Femur (tissue), 1 donor: ENCODE results near the gene CBFA2T3.
"Not testable (repeated sequence)": the region's sequence is repeated elsewhere in the genome, so short reads cannot be mapped to it uniquely, and the experiment has no call there.

Source experiments
- DNase-seq: peaks from one replicate; pipeline ENCODE4 v3.0.0-alpha.2; 2017

CBFA2T3 gene

DNA sequence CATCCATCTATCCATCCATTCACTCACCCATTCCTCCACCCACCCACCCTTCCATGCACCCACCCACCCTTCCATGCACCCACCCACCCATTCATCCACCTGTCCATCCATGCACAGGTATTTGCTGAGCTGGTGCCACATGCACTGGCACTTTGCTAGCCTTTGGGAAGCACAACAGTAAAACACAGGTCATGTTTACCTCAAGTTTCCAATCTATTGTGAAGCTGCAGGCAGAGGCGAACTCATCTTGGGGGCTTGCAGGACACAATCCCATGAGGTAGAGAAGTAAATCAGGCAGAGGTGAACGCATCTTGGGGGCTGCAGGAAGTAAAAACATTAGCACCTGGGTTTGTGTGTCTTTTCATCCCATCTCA lies 35.6 kb upstream of the CBFA2T3 start:
- no peak for DNase-seq

DNA sequence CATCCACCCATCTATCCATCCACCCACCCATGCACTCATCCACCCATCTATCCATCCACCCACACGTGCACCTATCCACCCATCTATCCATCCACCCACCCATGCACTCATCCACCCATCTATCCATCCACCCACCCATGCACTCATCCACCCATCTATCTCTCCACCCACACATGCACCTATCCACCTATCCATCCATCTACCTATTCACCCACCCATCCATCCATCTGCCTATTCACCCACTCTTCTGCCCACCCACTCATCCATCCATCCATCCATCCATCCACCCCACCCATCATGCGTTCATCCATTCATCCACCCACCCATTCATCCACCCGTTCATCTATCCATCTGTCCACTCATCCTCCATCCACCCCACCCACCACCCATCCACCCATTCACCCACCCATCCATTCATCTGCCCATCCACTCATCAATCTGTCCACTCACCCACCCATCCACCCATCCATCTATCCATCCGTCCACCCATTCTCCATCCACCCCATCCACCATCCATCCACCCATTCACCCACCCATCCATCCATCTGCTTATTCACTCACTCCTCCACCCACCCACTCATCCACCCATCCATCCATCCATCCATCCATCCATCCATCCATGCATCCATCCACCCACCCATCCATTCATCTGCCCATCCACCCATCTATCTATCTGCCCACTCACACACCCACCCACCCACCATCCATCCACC lies 35.1 kb upstream of the CBFA2T3 start:
- DNase-seq: no peak

DNA sequence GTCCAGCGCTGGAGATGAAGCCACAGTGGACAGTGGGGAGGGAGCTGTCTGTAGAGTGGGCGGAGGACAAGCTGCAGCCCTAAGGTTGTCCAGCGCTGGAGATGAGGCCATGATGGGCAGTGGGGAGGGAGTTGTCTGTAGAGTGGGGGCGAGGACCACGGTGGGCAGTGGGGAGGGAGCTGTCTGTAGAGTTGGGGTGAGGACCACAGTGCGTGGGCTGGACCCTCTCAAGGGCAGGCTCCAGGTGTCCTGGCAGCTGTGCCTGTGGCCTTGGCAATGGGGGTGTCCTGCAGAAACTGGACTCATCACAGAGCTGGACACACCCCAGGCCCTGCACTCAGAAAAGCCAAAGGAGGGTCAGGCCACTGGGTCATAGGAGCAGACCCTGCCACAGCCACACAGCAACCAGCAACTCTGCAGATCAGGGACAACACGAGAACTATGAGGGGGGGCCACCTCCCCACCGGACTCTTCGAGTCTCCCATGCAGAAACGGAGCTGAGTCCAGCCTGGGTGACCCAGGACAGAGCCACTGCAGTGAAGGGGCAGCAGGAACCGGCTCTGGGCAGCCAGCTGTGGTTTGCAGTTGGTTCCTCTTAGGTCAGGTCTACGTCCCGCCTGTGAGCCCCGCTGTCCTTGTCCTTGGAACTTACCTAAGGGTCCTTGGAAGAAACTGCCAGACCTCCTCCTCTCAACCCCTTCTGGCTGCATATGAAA lies 33.4 kb upstream of the CBFA2T3 start:
- no peak for DNase-seq

DNA sequence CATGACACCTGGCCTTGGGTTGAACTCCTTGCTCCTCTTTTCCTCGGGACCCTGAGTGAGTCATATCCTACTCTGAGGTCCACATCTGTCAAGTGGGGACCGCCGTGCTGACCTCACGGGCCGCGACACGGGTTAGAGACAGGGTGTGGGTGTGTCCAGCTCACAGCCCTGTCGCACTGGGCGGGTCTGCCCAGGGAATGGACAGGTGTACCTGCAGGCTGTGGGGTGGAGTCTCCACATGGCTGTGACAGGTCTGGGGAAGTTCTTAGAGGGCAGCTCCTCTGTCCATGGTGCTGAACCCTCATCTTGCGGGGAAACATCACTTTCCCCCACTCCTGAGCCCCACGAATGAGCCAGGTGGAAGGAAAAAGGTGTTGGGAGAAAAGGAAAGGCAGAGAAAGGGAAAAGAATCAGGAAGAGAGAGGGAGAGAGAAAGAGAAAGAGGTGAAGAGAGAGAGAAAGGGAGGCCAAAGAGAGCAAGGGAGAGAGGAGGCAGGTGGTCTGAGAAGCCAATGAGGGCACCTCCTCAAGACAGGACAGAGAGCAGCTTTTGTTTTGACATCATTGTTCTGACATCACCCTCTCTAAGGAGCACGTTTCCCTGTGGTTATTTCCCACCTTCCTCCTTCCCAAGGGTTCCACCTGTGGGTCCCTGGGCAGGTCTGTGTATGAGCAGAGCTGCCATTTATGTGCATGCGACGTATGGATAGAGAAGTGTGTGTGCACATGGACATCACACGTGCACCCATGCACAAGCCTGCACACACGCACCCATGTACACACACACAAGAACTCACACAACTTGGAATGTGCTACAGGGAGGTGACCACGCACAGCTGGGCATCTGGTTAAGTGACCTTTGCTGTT lies 32.6 kb upstream of the CBFA2T3 start:
- DNase-seq: no peak

DNA sequence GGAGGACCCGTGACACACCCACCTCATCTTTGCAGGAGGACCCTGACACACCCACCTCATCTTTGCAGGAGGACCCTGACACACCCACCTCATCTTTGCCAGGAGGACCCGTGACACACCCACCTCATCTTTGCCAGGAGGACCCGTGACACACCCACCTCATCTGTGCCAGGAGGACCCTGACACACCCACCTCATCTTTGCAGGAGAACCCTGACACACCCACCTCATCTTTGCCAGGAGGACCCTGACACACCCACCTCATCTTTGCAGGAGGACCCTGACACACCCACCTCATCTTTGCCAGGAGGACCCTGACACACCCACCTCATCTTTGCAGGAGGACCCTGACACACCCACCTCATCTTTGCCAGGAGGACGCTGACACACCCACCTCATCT lies 31.8 kb upstream of the CBFA2T3 start:
- DNase-seq: not testable (repeated sequence)

DNA sequence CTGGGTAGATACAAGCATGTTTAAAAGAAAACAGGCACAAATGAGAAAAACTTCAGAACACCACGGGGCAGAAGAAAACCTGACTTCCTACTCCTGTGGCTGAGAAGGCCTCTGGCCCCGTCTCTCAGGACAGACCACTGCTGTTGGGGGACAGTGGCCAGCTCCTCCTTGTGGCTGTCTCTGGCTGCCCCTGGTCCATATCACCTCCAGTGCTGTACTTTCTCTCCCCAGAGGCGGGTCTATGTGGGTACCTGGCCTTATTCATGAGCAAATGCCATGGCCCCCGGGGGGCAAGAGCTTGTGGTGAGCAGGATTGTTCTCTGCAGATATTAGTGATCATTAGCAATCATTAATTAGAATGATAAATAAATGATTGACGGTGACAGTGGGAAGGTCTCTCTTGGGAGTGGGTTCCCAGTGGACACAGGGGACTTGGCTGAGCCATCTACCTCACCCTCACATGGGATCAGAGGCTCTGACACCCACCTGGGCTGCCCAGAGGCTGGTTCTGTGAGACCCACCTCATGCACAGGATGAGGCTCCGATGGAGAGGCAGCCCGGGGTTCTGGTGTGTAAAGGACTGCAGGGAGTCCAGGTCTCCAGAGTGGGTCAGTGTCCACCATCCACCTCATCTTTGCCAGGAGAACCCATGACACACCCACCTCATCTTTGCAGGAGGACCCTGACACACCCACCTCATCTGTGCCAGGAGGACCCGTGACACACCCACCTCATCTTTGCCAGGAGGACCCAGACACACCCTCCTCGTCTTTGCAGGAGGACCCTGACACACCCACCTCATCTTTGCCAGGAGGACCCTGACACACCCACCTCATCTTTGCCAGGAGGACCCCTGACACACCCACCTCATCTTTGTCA lies 30.6 kb upstream of the CBFA2T3 start:
- DNase-seq: no peak

DNA sequence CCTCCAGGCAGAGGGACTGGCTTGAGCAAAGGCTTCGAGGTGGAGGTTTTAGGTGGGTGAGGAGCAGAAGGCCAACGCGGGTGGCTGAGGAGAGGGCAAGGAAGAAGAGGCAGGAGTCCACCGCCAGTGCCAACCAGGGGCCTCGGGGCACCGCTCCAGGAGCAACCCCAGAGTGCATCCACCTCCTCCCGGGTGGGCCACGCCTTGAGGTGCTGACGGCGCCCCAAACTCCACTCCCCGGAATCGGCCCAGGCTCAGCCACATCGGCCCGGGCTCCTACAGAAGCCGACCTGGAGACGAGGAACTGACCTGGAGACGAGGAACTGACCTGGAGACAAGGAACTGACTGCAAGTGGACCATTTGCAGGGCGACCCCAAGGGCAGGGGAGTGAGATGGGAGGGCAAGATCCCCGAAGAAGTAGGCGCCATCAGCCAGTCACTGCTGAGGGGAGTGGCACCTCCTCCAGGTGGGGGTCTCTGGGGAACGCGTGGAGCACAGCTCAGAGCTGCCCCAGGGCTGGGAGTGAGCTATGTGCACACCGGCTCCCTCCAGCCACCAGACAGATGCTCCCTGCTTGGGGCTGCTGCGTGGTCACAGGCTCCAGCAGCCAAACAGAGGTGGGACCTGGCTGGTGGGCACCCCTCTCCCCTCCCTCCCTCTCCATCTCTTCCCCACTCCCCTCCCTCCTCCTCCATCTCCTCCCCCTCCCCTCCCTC lies 29.2 kb upstream of the CBFA2T3 start:
- no peak for DNase-seq

DNA sequence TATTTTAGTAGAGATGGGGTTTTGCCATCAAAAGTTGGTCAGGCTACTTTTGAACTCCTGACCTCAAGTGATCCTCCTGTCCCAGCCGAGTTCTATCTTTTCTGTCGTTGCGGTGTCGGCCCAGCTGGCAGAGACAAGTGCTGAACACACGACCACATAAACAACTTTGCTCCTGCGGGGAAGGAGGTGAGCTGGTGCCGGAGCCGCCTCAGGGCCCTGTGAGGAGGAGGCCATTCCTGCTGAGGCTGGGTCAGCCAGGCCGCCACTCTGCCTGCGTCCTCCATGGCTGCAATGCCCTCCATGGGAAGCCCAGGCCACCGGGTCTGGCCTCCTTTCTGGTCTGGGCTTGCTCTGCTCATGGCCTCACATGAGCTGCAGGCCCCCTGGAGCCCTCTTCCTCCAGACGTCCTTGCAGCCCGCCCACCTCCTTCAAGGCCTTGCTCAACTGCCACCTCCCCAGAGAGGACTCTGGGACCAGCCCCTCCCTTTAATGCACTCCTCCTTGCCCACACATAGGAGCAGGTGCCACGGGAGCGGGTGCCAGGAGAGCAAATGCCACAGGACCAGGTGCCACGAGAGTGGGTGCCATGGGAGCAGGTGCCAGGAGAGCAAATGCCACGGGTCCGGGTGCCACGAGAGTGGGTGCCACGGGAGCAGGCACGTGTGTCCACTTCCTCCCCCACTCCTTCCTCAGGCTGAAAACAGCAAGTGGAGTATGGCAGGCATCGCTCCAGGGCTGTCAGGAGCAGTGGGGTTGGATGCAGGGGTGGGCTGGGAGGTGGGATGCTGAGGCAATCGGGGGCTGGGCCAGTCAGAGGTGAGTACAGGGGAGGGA lies 28.4 kb upstream of the CBFA2T3 start:
- no peak for DNase-seq

DNA sequence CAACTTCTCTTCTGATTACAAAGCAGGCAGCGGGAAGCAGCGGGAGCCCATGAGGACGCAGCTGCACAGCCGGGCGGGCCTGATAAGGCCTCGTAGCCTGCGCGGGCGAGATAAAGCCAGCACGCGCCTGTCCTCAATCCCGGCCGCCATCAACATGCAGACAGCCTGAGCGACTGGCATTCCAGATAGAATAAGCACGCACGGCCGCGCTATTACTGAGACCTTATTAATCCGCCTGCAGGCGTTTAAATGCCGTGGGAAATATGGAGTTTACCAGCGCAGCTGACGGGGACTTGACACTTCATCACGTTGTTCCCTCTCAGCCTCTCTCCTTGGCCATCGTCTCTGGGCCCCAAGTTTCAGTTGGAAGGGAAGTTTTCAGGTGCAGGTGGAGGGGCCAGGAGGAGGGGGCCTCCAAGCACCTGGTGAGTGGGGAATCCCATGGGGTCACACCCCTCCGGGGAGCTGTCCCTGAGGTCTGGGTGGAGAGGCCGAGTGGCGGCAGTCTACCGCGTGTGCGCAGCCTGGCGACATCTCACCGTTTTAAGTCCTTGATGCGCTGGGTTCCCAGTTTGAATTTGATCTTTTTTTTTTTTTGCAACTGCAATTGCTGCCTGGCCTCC lies 27.3 kb upstream of the CBFA2T3 start:
- DNase-seq: peak; percentile 67

DNA sequence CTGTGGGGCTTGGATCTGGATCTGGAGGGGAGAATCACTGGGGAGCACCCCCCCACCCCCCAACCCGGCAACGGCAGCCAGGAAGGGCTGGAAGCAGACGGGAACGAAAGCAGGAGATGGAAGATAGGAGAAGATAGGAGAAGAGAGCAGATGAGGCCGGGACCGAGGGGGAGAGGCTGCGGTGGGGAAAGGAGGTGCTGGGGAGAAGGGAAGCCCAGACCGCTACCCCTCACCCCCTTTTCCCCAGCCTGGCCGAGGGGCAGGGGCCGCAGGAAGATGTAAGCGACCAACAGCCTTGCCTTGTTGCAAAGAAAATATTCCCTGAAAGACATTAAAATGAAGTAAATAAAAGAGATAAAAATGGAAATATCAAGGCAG lies 26.8 kb upstream of the CBFA2T3 start:
- DNase-seq: no peak

DNA sequence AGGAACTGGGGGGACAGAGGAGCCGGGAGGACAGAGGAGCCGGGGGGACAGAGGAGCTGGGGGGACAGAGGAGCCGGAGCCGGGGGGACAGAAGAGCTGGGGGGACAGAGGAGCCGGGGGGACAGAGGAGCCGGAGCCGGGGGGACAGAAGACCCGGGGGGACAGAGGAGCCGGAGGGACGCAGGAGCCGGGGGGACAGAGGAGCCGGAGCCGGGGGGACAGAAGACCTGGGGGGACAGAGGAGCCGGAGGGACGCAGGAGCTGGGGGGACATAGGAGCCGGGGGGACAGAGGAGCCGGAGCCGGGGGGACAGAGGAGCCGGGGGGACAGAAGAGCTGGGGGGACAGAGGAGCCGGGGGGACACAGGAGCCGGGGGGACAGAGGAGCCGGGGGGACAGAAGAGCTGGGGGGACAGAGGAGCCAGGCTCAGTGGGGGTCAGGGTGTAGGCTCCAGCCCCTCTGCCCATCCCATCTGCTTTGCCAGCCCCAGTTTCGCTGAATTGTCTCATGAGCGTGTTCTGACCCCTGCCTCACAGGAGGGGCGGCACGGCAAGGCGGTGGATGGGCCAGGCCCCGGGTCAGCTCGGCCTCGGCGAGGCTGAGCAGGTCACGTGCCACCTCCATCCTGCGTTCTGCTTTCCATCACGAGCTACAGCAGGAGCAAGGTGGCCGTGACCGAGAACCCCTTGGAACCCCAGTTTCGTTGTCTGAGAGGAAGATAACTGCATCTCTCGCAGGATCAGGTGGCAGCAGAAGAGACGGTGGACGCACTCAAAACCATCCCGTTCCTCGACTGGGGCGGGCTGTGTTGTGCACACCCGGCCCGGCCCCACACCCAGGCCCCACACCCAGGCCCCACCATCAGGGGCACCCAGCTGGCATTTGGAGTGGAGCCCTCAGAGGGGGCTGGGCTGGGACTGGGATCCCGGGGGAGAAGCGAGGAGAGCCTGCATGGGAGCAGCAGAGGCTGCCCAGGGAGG lies 26.1 kb upstream of the CBFA2T3 start:
- DNase-seq: no peak

DNA sequence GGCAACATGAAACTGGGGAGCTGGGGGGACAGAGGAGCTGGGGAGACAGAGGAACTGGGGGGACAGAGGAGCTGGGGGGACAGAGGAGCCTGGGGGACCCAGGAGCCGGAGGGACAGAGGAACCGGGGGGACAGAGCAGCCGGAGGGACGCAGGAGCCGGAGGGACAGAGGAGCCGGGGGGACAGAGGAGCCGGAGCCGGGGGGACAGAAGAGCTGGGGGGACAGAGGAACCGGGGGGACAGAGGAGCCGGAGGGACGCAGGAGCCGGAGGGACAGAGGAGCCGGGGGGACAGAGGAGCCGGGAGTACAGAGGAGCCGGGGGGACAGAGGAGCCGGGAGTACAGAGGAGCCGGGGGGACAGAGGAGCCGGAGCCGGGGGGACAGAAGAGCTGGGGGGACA lies 25.1 kb upstream of the CBFA2T3 start:
- not testable (repeated sequence) for DNase-seq

DNA sequence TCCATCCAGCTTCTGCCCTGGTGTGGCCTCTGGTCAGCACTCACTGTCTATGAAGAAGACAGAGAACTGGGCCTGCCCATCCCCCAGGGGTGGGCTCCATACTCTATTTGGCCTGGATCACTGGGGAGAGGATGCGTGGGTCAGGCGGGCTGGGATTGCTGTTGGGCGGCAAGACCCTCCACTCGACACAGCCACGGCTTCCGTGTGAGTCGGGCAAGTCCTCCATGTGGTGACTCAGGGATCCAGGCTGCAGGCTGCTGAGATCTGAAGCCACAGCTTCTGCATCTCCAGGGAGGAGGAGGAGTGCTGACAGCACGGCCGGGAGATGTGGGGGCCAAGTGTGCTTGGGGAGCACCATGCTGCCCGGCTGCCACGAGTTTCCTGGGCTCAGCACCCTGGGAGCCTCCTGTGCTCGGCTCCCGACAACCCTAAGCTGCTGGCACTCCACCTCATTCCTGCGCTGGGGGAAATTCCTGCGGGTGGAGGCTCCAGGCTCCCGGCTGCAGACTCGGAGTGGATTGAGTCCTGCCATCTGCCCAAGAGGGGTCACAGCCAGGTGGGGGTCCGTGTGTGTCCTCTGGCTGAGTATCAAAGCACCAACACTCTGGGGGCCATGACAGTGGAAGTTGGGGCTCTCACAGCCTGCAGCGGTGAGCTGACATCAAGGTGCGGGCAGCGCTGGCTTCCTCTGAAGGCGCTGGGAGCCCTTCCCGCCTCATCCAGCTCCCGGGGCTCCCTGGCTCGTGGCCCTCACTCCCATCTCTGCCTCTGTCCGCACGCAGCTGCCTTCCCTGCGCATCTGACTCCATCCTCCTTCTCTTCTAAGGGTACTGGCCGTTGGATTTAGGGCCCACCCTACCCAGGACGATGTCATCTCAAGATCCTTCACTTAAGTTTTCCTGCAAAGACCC lies 24.4 kb upstream of the CBFA2T3 start:
- no peak for DNase-seq

DNA sequence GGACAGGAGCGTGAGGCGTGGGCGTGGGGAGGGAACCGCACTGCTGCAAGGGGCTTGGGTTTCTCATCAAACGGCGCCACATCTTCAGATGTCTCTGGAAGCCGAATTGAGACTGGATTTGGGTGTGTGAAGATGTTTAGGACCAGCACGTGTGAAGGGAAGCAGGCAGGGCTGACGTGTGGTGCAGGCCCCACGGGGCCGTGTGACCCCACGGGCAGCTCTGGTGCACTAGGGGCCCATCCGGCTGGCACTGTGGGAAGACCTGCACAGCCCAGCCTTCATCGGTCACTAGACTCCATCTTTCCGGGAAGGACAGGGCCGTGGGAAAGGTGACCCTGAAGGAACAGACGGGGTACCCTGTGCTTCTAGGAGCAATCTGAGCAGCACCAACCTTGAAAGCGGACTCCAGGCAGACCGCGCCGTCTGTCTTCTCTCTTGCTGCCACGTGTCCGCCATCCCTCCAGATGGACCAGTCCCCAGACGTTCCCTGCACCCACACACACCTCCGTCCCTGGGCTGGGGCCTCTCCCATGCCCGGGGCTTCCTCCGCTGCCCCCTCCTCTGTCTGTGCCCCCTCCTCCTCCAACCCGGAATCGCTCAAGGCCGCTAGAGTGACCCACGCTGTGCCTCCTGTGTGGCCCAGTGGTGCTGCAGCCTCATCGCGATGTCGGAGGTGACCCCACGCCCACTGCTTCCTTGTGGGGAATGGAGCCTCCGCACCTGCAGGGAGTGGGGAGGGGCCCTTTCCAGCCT lies 23.4 kb upstream of the CBFA2T3 start:
- DNase-seq: no peak

DNA sequence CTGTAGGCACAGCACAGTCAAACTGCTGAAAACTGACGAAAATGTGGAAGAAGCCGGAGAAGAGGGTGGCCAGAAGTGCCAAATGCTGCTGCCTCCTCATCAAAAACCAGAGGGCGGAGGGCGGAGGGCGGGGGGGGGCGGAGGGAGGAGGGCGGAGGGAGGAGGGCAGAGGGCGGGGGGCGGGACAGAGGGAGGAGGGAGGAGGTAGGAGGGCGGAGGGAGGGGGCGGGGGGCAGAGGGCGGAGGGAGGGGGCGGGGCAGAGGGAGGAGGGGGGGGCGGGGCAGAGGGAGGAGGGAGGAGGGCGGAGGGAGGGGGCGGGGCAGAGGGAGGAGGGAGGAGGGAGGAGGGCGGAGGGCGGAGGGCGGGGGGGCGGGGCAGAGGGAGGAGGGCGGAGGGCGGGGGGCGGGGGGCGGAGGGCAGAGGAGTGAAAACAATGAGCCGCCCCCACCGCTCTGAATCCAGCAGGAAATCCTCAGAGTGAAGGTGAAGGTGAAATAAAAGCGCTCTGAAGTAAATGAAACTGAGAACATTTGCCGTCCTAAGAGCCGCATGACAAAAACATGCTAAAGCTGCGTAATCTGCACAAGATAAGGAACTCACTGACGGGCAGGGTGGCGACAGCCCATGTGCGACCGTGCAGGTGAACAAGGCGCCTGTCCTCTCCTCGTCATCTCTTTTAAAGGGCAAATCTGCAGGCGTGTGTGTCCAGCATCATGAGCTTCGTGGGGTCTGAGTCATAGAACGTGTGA lies 22.6 kb upstream of the CBFA2T3 start:
- no peak for DNase-seq

DNA sequence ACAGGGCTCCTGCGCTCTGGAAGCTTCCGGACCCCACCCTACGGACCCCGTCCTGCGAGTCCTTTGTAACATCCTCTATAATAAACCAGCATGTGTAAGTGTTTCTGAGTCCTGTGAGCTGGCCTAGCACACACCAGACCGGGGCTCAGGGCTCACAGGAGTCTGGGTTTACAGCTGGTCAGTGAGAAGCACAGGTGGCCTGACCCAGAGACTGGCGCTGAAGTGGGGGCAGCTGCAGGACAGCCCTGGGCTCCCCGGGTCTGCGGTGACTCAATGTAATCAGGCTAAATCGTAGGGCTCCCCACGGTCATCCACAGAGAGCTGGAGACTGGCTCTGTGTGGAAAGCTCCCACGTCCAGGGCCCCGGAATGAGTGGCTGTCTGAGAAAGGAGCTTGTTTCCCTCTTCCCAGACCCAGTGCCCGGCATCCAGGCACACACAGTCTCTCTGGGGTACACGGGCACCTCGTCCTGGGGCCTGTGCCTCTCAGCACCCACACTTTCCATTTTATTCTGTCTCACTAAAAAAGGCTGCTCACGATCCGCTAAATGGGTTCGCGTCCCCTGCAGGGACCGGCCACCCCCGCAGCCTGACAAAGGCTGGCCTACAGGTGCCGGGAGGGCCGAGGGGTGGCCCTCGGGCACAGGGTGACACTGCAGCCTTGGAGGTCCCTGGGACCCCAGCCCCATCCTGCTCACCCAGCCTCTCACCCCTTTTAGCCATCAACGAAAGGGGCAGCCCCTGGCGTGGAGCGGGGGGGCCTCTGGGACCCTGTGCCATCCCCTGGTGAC lies 18.9 kb upstream of the CBFA2T3 start:
- no peak for DNase-seq
